Naive thymus-derived CD8-positive, alpha-beta T cell (primary cell): ENCODE results near the gene SPRED2. TPM values are rescaled to one million over a fixed set of nuclear protein-coding genes. Genes with fewer than 3 reads are reported as not detected.

ENCODE experiments used
- ATAC-seq, 2 donors: fragments of 150-1000 bp; cut with Tn5 transposase in 1 of 2; sonication (Bioruptor Pico), chemical (Tn5 transposase) in 1 of 2; 1 replicate in 1 of 2; 2 replicates in 1 of 2; pipeline ENCODE4 v1.10.0; 2021; ENCODE audit warnings: mild to moderate bottlenecking in 2 of 2, moderate library complexity in 2 of 2
- POLR2A ChIA-PET: fragments of 350-600 bp; sonication (Branson Sonifier 250); formaldehyde crosslinking; loops from one replicate; lab custom pipeline; 2021; ENCODE audit warnings: antibody characterized with exemption; lab: Charles Lee
- DNase-seq, 10 donors: peaks; one replicate each; pipeline versions ENCODE4 v3.0.0 to v3.0.0-alpha.2; 2020 to 2022
- H3K27ac Mint-ChIP-seq, 10 donors: one replicate each; pipeline ENCODE4 v1.8.0; 2020 to 2022; ENCODE audit warnings: mild to moderate bottlenecking in 10 of 10, mixed read lengths in 10 of 10, moderate library complexity in 4 of 10, inconsistent platforms in 1 of 10
- H3K27me3 Mint-ChIP-seq, 5 donors: one replicate each; pipeline ENCODE4 v1.8.0; 2021 to 2022; ENCODE audit warnings: mixed read lengths in 5 of 5
- H3K36me3 Mint-ChIP-seq, 3 donors: one replicate each; pipeline ENCODE4 v1.8.0; 2020 to 2022; ENCODE audit warnings: mixed read lengths in 3 of 3, mild to moderate bottlenecking in 2 of 3, inconsistent platforms in 1 of 3
- H3K4me1 Mint-ChIP-seq, 4 donors: one replicate each; pipeline ENCODE4 v1.8.0; 2021 to 2022; ENCODE audit warnings: mixed read lengths in 4 of 4
- H3K4me3 Mint-ChIP-seq, 10 donors: one replicate each; pipeline ENCODE4 v1.8.0; 2020 to 2022; ENCODE audit warnings: mild to moderate bottlenecking in 10 of 10, mixed read lengths in 10 of 10, moderate library complexity in 6 of 10, inconsistent platforms in 1 of 10
- H3K9me3 Mint-ChIP-seq, 9 donors: one replicate each; pipeline ENCODE4 v1.8.0; 2020 to 2022; ENCODE audit warnings: mixed read lengths in 9 of 9, mild to moderate bottlenecking in 3 of 9, inconsistent platforms in 1 of 9, moderate library complexity in 1 of 9
- polyA plus RNA-seq, 3 donors: library from polyadenylated mRNA; unstranded; fragments of 300-500 nt; fragmentation: Illumina TruSeq; gene quantifications; one replicate each; pipeline ENCODE4 v1.2.3, GENCODE V29; 2021
- total RNA-seq, 8 experiments: library from RNA in 2 of 8; stranded (reverse) in 2 of 8; gene quantifications; one replicate each; pipeline ENCODE4 v1.2.3 and lab custom pipeline; 2021 to 2026

Gene SPRED2
- total and polyA plus RNA-seq, 5 experiments from 2014 or later: 0.17 to 0.57 (median 0.28) TPM; not detected in 1

- Mint-ChIP-seq H3K36me3 (no peaks in the 10 kb centered on the region), H3K27me3 (peaks cover 6 to 14% (median 8%) of the 10 kb centered on the region in 5 donors), H3K27ac (peak overlapping the region in 2 of 10 donors; percentile 37 to 60), H3K9me3 (no peaks in the 10 kb centered on the region), H3K4me1 (peaks cover 19 to 39% (median 32%) of the 10 kb centered on the region in 4 donors), H3K4me3 (peak overlapping the region in 1 of 10 donors; percentile 13)
- no peak for ATAC-seq
- POLR2A ChIA-PET: interaction anchor here (0.6 to 0.7 kb wide), 2 partner anchors 85 to 156 kb away, joined by 3 to 4 read pairs; no protein-coding TSS in a partner anchor
- no peak for DNase-seq
Measured at GRCh38 chr2:65298089-65298488, 134.3 kb downstream of the SPRED2 start.

- Mint-ChIP-seq H3K4me1 (peaks cover 16 to 35% (median 27%) of the 10 kb centered on the region in 4 donors), H3K27me3 (peaks cover 5 to 13% (median 8%) of the 10 kb centered on the region in 5 donors), H3K27ac (no peak overlapping the region), H3K9me3 (no peaks in the 10 kb centered on the region), H3K4me3 (no peak overlapping the region), H3K36me3 (no peaks in the 10 kb centered on the region)
- no peak for ATAC-seq
- no peak for DNase-seq
- POLR2A ChIA-PET: interaction anchor here (0.6 kb wide), 1 partner anchor 157 kb away, joined by 3 read pairs; no protein-coding TSS in a partner anchor
Measured at GRCh38 chr2:65297544-65297943, 134.9 kb downstream of the SPRED2 start.

- H3K4me1 Mint-ChIP-seq: peaks cover 10 to 30% (median 21%) of the 10 kb centered on the region in 4 donors
- DNase-seq (no peak), ATAC-seq (no peak)
- H3K27me3 Mint-ChIP-seq: peaks cover 0 to 13% (median 8%) of the 10 kb centered on the region in 5 donors
- no peak overlapping the region for H3K27ac Mint-ChIP-seq
- POLR2A ChIA-PET: no interaction called here
- H3K4me3 Mint-ChIP-seq: no peak overlapping the region
- H3K9me3 Mint-ChIP-seq: no peaks in the 10 kb centered on the region
- H3K36me3 Mint-ChIP-seq: no peaks in the 10 kb centered on the region
Measured at GRCh38 chr2:65296971-65297370, 135.4 kb downstream of the SPRED2 start.

- DNase-seq: no peak
- H3K4me3 Mint-ChIP-seq: no peak overlapping the region
- H3K27ac Mint-ChIP-seq: peak overlapping the region in 1 of 10 donors; percentile 30
- H3K4me1 Mint-ChIP-seq: peaks cover 0 to 8% (median 2%) of the 10 kb centered on the region in 4 donors
- no peaks in the 10 kb centered on the region for H3K9me3 Mint-ChIP-seq
- peaks cover 0 to 2% (median 0%) of the 10 kb centered on the region in 3 donors for H3K36me3 Mint-ChIP-seq
- peaks cover 0 to 11% (median 8%) of the 10 kb centered on the region in 5 donors for H3K27me3 Mint-ChIP-seq
- POLR2A ChIA-PET: no interaction called here
- no peak for ATAC-seq
Measured at GRCh38 chr2:65294701-65295100, 137.7 kb downstream of the SPRED2 start.

- H3K27me3 Mint-ChIP-seq: peaks cover 0 to 11% (median 8%) of the 10 kb centered on the region in 5 donors
- H3K4me1 Mint-ChIP-seq: peaks cover 0 to 2% (median 0%) of the 10 kb centered on the region in 4 donors
- DNase-seq (no peak), ATAC-seq (no peak)
- H3K9me3 Mint-ChIP-seq: no peaks in the 10 kb centered on the region
- H3K4me3 Mint-ChIP-seq: no peak overlapping the region
- H3K36me3 Mint-ChIP-seq: peaks cover 0 to 2% (median 0%) of the 10 kb centered on the region in 3 donors
- POLR2A ChIA-PET: no interaction called here
- no peak overlapping the region for H3K27ac Mint-ChIP-seq
Measured at GRCh38 chr2:65294136-65294535, 138.3 kb downstream of the SPRED2 start.

- POLR2A ChIA-PET: no interaction called here
- no peaks in the 10 kb centered on the region for H3K9me3 Mint-ChIP-seq
- peaks cover 0 to 2% (median 0%) of the 10 kb centered on the region in 3 donors for H3K36me3 Mint-ChIP-seq
Measured at GRCh38 chr2:65293376-65293775, 139.0 kb downstream of the SPRED2 start.

GRCh38 chr2:65292461-65293011, 139.9 kb downstream of the SPRED2 start:
- Mint-ChIP-seq H3K27ac (no peak overlapping the region), H3K36me3 (peaks cover 0 to 2% (median 0%) of the 10 kb centered on the region in 3 donors), H3K27me3 (peaks cover 0 to 11% (median 9%) of the 10 kb centered on the region in 5 donors), H3K4me3 (no peak overlapping the region), H3K9me3 (no peaks in the 10 kb centered on the region), H3K4me1 (no peaks in the 10 kb centered on the region)
- POLR2A ChIA-PET: no interaction called here
- ATAC-seq (no peak), DNase-seq (no peak)

More at GRCh38 chr2:65293376-65293775, 139.0 kb downstream of the SPRED2 start:
- Mint-ChIP-seq H3K27ac (no peak overlapping the region), H3K27me3 (peaks cover 0 to 11% (median 8%) of the 10 kb centered on the region in 5 donors), H3K4me3 (no peak overlapping the region), H3K4me1 (peaks cover 0 to 1% (median 0%) of the 10 kb centered on the region in 4 donors)
- DNase-seq (no peak), ATAC-seq (no peak)

- peaks cover 0 to 12% (median 9%) of the 10 kb centered on the region in 5 donors for H3K27me3 Mint-ChIP-seq
- POLR2A ChIA-PET: no interaction called here
- DNase-seq: no peak
- no peak overlapping the region for H3K4me3 Mint-ChIP-seq
- no peaks in the 10 kb centered on the region for H3K4me1 Mint-ChIP-seq
- H3K27ac Mint-ChIP-seq: no peak overlapping the region
- H3K36me3 Mint-ChIP-seq: peaks cover 0 to 2% (median 0%) of the 10 kb centered on the region in 3 donors
- no peak for ATAC-seq
- no peaks in the 10 kb centered on the region for H3K9me3 Mint-ChIP-seq
Measured at GRCh38 chr2:65292106-65292400, 140.3 kb downstream of the SPRED2 start.

GRCh38 chr2:65291216-65292105, 140.9 kb downstream of the SPRED2 start:
- ATAC-seq: no peak
- DNase-seq: no peak
- H3K4me1 Mint-ChIP-seq: no peaks in the 10 kb centered on the region
- peaks cover 0 to 2% (median 0%) of the 10 kb centered on the region in 3 donors for H3K36me3 Mint-ChIP-seq
- H3K9me3 Mint-ChIP-seq: no peaks in the 10 kb centered on the region
- H3K4me3 Mint-ChIP-seq: no peak overlapping the region
- POLR2A ChIA-PET: no interaction called here
- no peak overlapping the region for H3K27ac Mint-ChIP-seq
- peaks cover 0 to 8% (median 7%) of the 10 kb centered on the region in 5 donors for H3K27me3 Mint-ChIP-seq

GRCh38 chr2:65287364-65287763, 145.0 kb downstream of the SPRED2 start:
- Mint-ChIP-seq H3K27ac (no peak overlapping the region), H3K36me3 (peaks cover 0 to 2% (median 0%) of the 10 kb centered on the region in 3 donors), H3K9me3 (no peaks in the 10 kb centered on the region), H3K4me1 (no peaks in the 10 kb centered on the region), H3K27me3 (peaks cover 0 to 4% (median 0%) of the 10 kb centered on the region in 5 donors), H3K4me3 (no peak overlapping the region)
- POLR2A ChIA-PET: no interaction called here
- DNase-seq: no peak
- ATAC-seq: no peak

- POLR2A ChIA-PET: no interaction called here
Measured at GRCh38 chr2:65282477-65283053, 149.8 kb downstream of the SPRED2 start.

GRCh38 chr2:65281627-65282351, 150.6 kb downstream of the SPRED2 start:
- Mint-ChIP-seq H3K36me3 (no peaks in the 10 kb centered on the region), H3K27me3 (peaks cover 0 to 4% (median 0%) of the 10 kb centered on the region in 5 donors), H3K9me3 (no peaks in the 10 kb centered on the region), H3K4me3 (no peak overlapping the region), H3K27ac (no peak overlapping the region), H3K4me1 (peaks cover 2 to 16% (median 13%) of the 10 kb centered on the region in 4 donors)
- DNase-seq (no peak), ATAC-seq (no peak)
- POLR2A ChIA-PET: interaction anchor here (1.4 kb wide), 1 partner anchor 19 kb away, joined by 6 read pairs; no protein-coding TSS in a partner anchor

More at GRCh38 chr2:65282477-65283053, 149.8 kb downstream of the SPRED2 start:
- DNase-seq: no peak
- no peak overlapping the region for H3K27ac Mint-ChIP-seq
- no peaks in the 10 kb centered on the region for H3K9me3 Mint-ChIP-seq
- H3K4me1 Mint-ChIP-seq: peaks cover 2 to 16% (median 13%) of the 10 kb centered on the region in 4 donors
- H3K4me3 Mint-ChIP-seq: no peak overlapping the region
- no peak for ATAC-seq
- H3K27me3 Mint-ChIP-seq: peaks cover 0 to 4% (median 0%) of the 10 kb centered on the region in 5 donors
- H3K36me3 Mint-ChIP-seq: no peaks in the 10 kb centered on the region
